Upper lobe of left lung (tissue), 4 donors: ENCODE results near the gene CATSPER1.

Experiments
- CTCF ChIP-seq, 6 experiments: fragments of 450-650 bp in 4 of 6; fragments of 200-600 bp in 2 of 6; sonication (generic) in 2 of 6; IDR thresholded peaks; one replicate each; pipeline ENCODE4 v1.5.1; 2016 to 2019; ENCODE audit warnings: antibody characterized with exemption in 6 of 6
- EP300 ChIP-seq, 4 donors: sonication (generic); formaldehyde crosslinking; IDR thresholded peaks; one replicate each; pipeline ENCODE4 v1.5.1; 2017; ENCODE audit warnings: antibody characterized with exemption in 4 of 4, control low read depth in 2 of 4
- POLR2A ChIP-seq, 4 donors: fragments of 450-650 bp; IDR thresholded peaks; one replicate each; pipeline ENCODE4 v1.5.1; 2016 to 2017; ENCODE audit warnings: antibody characterized with exemption in 4 of 4, mild to moderate bottlenecking in 2 of 4

GRCh38 chr11:65967329-65967934, 58.8 kb downstream of the CATSPER1 start:
- no peak for TF ChIP-seq CTCF (IDR thresholded peaks at IDR 0.05)
- TF ChIP-seq POLR2A (IDR thresholded peaks at IDR 0.05) = no peak
- TF ChIP-seq EP300 (IDR thresholded peaks at IDR 0.05) = no peak
